KMS-11 (cell line): Measurements from ENCODE around the gene EML6.

Experiments used
- H2AFZ ChIP-seq: fragments of 200-600 bp; sonication (generic); 2 replicates; pipeline ENCODE4 v1.6.1; 2016; ENCODE audit warnings: antibody characterized with exemption, mixed run types, low read depth
- H3K27ac ChIP-seq: fragments of 200-600 bp; sonication (generic); 2 replicates; pipeline ENCODE4 v1.6.1; 2016; ENCODE audit warnings: mild to moderate bottlenecking, mixed run types
- H3K27me3 ChIP-seq: fragments of 200-600 bp; sonication (generic); 2 replicates; pipeline ENCODE4 v1.6.1; 2017; ENCODE audit warnings: mild to moderate bottlenecking, low read depth, mixed run types, moderate library complexity; ENCODE audit not compliant: insufficient read depth
- H3K36me3 ChIP-seq: fragments of 200-600 bp; sonication (generic); 2 replicates; pipeline ENCODE4 v1.6.1; 2017; ENCODE audit warnings: mild to moderate bottlenecking, mixed run types; ENCODE audit not compliant: insufficient read depth
- H3K4me1 ChIP-seq: fragments of 200-600 bp; sonication (generic); 2 replicates; pipeline ENCODE4 v1.6.1; 2016; ENCODE audit warnings: mild to moderate bottlenecking, low read depth, mixed run types; ENCODE audit not compliant: poor library complexity, severe bottlenecking
- H3K4me2 ChIP-seq: fragments of 200-600 bp; sonication (generic); 2 replicates; pipeline ENCODE4 v1.7.0; 2016; ENCODE audit warnings: mild to moderate bottlenecking, mixed run types
- H3K4me3 ChIP-seq: fragments of 200-600 bp; sonication (generic); IDR thresholded peaks from 2 replicates; pipeline ENCODE4 v1.6.1; 2017; ENCODE audit warnings: low read depth, low read length, mixed read lengths; ENCODE audit not compliant: insufficient read depth
- H3K79me2 ChIP-seq: fragments of 200-600 bp; sonication (generic); 2 replicates; pipeline ENCODE4 v1.6.1; 2016; ENCODE audit warnings: low read depth, mixed run types; ENCODE audit not compliant: insufficient read depth
- H3K9ac ChIP-seq: fragments of 200-600 bp; sonication (generic); 2 replicates; pipeline ENCODE4 v1.6.1; 2016; ENCODE audit warnings: mild to moderate bottlenecking, mixed run types
- H4K20me1 ChIP-seq: fragments of 200-600 bp; sonication (generic); 2 replicates; pipeline ENCODE4 v1.6.1; 2016; ENCODE audit warnings: mild to moderate bottlenecking, mixed run types; ENCODE audit not compliant: insufficient read depth
- TF ChIP-seq, protein P1 (sequence below): fragments of 200-600 bp; sonication (generic); conservative IDR thresholded peaks from 2 replicates; pipeline ENCODE4 v1.6.1; 2017; ENCODE audit warnings: low read depth, mild to moderate bottlenecking, antibody characterized with exemption, low read length, moderate library complexity, mixed read lengths

The EML6 gene

DNA sequence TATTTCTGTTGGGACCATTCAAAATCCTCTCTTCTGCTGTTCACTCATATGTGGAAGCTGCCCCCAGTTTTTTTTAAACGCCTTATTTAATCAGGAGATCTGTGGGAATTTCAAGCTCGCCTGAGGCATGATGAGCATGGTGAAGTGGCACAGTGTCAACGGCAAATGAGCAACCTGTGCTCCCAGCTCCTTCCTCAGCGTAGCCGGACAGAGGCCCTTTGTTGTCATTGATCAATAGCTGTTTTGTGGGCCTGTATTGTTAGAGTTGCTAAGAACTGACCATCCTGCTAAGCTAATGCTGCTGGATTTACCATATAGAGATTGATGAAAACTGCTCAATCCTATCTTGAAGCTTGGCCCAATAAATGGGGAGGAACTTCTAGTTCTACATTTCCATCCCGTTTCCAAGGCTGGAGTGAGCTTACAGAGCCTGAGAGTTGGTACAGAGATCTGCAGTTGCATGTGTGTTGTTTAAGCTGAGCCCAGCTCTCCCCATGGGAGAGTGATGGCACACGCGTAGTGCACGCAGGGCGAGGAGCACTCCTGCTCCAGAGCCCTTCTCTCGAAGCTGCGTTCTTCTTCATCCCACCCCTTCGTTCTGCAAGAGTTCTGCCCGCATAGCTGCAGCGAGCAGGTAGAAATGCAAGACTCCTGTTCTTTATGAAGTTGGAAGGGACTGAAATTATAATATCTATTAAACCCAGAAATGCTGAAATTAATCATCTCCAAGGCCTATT lies 218.0 kb downstream of the EML6 start:
- no peak overlapping the region for H3K4me2 ChIP-seq
- no peaks in the 10 kb centered on the region for H3K79me2 ChIP-seq
- no peak overlapping the region for H3K27ac ChIP-seq
- no peaks in the 10 kb centered on the region for H3K27me3 ChIP-seq
- no peaks in the 10 kb centered on the region for H4K20me1 ChIP-seq
- H2AFZ ChIP-seq, result no peak overlapping the region
- H3K36me3 ChIP-seq, result no peaks in the 10 kb centered on the region
- no peak overlapping the region for H3K9ac ChIP-seq
- H3K4me3 ChIP-seq, result no peak overlapping the region
- peaks cover 13% of the 10 kb centered on the region for H3K4me1 ChIP-seq
- TF ChIP-seq, protein P1, sequence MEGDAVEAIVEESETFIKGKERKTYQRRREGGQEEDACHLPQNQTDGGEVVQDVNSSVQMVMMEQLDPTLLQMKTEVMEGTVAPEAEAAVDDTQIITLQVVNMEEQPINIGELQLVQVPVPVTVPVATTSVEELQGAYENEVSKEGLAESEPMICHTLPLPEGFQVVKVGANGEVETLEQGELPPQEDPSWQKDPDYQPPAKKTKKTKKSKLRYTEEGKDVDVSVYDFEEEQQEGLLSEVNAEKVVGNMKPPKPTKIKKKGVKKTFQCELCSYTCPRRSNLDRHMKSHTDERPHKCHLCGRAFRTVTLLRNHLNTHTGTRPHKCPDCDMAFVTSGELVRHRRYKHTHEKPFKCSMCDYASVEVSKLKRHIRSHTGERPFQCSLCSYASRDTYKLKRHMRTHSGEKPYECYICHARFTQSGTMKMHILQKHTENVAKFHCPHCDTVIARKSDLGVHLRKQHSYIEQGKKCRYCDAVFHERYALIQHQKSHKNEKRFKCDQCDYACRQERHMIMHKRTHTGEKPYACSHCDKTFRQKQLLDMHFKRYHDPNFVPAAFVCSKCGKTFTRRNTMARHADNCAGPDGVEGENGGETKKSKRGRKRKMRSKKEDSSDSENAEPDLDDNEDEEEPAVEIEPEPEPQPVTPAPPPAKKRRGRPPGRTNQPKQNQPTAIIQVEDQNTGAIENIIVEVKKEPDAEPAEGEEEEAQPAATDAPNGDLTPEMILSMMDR, result no peak

DNA sequence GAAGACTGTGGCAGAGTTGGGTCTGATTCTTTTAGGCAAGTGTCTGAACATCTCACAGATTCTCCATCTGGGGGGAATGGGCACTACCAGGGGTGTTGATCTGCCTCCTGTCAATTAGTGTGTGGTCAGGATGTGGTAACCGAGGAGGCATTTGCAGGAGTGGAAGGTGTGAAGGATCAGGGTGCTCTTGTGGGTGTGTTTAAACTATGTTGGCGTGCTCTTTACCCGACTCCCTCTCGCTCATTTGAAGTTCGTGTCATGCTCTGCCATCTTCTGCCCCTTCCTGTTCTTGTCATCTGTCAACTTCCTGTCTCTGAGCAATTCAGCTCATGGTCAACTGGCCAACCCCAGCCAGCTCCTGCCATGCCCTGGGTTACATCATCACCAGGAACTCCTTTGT lies 218.9 kb downstream of the EML6 start:
- H3K36me3 ChIP-seq, result no peaks in the 10 kb centered on the region
- H2AFZ ChIP-seq, result no peak overlapping the region
- H3K27me3 ChIP-seq, result no peaks in the 10 kb centered on the region
- H3K4me1 ChIP-seq, result peaks cover 17% of the 10 kb centered on the region
- H3K4me3 ChIP-seq, result no peak overlapping the region
- TF ChIP-seq, protein P1, result no peak
- H3K27ac ChIP-seq, result no peak overlapping the region
- no peaks in the 10 kb centered on the region for H4K20me1 ChIP-seq
- no peak overlapping the region for H3K4me2 ChIP-seq
- no peak overlapping the region for H3K9ac ChIP-seq
- H3K79me2 ChIP-seq, result no peaks in the 10 kb centered on the region

DNA sequence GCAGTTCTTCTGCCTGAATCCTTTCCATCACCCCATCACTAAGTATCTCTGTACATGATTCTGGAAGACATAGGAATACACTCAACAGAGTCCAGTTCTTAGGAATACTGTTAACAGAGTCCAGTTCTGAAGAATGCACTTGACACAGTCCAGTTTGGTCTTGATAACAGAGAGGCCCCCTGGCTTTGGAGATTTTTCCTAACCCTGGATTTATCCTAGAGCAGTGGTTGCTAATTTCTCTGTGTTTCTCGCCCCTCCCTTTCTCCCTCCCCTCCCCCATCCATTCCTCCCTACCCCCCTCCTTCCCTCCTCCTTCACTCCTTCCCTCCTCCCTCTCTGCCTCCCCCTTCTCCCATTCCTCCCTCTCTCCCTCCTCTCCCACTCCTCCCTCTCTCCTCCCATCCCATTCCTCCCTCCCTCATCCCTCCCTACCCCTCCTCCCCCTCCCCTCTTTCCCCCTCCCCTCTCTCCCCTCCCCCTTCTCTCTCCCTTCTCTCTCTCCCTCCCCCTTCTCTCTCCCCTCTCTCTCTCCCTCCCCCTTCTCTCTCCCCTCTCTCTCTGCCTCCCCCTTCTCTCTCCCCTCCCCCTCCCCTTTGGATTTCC lies 221.4 kb downstream of the EML6 start:
- H3K79me2 ChIP-seq, result no peaks in the 10 kb centered on the region
- H3K27ac ChIP-seq, result peak overlapping the region; percentile 48
- TF ChIP-seq, protein P1, result no peak
- H3K4me3 ChIP-seq, result no peak overlapping the region
- H3K36me3 ChIP-seq, result no peaks in the 10 kb centered on the region
- peaks cover 17% of the 10 kb centered on the region for H3K4me1 ChIP-seq
- H4K20me1 ChIP-seq, result no peaks in the 10 kb centered on the region
- no peaks in the 10 kb centered on the region for H3K27me3 ChIP-seq
- peak overlapping the region; percentile 40; the same call in 1 of the 2 replicates for H3K4me2 ChIP-seq
- peak overlapping the region; percentile 58; the same call in 1 of the 2 replicates for H2AFZ ChIP-seq
- H3K9ac ChIP-seq, result no peak overlapping the region

DNA sequence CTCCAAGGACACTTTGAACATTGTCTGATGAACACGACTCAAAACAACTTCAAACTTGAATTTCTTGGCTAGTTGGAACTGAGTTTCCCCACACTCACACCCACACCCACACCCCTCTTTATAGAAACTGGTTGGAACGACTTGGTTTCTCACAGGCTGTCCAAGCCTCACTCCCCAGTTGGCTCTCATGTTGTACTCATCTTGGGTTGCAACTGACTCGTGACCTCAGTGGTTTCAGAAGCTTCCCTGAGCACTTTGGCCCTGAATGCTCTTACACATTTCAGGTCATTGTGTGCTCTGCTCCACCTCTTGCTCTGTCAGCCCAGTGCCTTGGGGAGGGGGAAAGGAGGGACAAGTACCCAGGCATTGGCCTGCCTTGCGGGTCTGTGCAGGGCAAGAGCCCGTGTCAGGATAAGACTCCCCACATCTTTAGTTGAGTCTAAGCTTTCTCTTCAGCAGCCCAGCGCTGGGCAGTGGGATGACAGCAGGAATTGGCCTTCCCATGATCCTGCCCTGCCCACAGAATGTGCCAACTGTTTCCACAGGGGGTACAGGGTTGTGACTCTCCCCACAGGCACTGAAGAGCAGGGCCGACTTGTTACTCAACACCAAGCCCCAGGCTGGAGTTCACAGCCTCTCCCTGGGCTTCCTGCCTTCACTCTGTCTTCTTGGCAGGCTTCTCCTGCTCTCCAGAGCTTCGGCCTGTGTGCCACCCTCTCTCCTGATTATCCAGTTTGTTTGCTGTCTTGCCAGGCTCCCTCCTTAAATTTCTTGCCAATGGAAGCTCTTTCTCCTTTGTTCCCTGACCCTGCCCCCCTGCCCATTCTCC lies 222.1 kb downstream of the EML6 start:
- no peaks in the 10 kb centered on the region for H3K36me3 ChIP-seq
- H3K4me3 ChIP-seq, result no peak overlapping the region
- no peak overlapping the region; the same call in 1 of the 2 replicates for H3K9ac ChIP-seq
- no peaks in the 10 kb centered on the region for H3K27me3 ChIP-seq
- no peaks in the 10 kb centered on the region for H3K79me2 ChIP-seq
- TF ChIP-seq, protein P1, result no peak
- H3K4me2 ChIP-seq, result peak overlapping the region; percentile 40
- no peaks in the 10 kb centered on the region for H4K20me1 ChIP-seq
- H3K4me1 ChIP-seq, result peaks cover 17% of the 10 kb centered on the region
- H3K27ac ChIP-seq, result peak overlapping the region; percentile 48
- H2AFZ ChIP-seq, result peak overlapping the region; percentile 58
